NB4 (cell line): ENCODE measurements around the gene EPHA6.

Experiments
- MYC ChIP-seq: IDR thresholded peaks from 2 replicates; pipeline ENCODE4 v1.6.1; 2011; ENCODE audit warnings: low read depth, low read length
- POLR2A ChIP-seq: IDR thresholded peaks from 2 replicates; pipeline ENCODE4 v1.6.1; 2011; ENCODE audit warnings: mild to moderate bottlenecking; ENCODE audit not compliant: insufficient read length; ENCODE audit errors: extremely low read depth
- TF ChIP-seq, protein P1 (sequence below): IDR thresholded peaks from one replicate; pipeline ENCODE4 v1.5.1; 2012; ENCODE audit warnings: low read depth, low read length

DNA sequence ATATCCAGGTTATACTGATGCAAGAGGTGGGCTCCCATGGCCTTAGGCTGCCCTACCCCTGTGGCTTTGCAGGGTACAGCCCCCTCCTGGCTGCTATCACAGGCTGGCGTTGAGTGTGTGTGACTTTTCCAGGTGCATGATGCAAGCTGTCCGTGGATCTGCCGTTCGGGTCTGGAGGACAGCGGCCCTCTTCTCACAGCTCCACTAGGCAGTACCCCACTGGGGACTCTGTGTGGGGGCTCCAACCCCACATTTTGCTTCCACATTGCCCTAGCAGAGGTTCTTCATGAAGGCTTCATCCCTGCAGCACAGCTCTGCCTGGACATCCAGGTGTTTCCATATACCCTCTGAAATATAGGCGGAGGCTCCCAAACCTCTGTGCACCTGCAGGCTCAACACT is 610.6 kb downstream of the EPHA6 start:
- TF ChIP-seq, protein P1, sequence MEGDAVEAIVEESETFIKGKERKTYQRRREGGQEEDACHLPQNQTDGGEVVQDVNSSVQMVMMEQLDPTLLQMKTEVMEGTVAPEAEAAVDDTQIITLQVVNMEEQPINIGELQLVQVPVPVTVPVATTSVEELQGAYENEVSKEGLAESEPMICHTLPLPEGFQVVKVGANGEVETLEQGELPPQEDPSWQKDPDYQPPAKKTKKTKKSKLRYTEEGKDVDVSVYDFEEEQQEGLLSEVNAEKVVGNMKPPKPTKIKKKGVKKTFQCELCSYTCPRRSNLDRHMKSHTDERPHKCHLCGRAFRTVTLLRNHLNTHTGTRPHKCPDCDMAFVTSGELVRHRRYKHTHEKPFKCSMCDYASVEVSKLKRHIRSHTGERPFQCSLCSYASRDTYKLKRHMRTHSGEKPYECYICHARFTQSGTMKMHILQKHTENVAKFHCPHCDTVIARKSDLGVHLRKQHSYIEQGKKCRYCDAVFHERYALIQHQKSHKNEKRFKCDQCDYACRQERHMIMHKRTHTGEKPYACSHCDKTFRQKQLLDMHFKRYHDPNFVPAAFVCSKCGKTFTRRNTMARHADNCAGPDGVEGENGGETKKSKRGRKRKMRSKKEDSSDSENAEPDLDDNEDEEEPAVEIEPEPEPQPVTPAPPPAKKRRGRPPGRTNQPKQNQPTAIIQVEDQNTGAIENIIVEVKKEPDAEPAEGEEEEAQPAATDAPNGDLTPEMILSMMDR, result no peak
- TF ChIP-seq POLR2A (no peak), MYC (no peak)
